ENCODE measurements around the gene AJUBA.

The AJUBA gene

GRCh38 chr14:22981876-22982476, 375 bp downstream of the AJUBA start:
- no peak for DNase-seq (ENCODE audit: low read depth)
- peak overlapping the region; percentile 91 for H3K4me3 ChIP-seq (ENCODE audit: low read depth, low read length)
- in situ Hi-C loops (cut with HindIII; ENCODE audit: low sequenced_read_pairs), result no loop called here
- TF ChIP-seq CTCF (IDR thresholded peaks at IDR 0.05; ENCODE audit: low read depth, low read length, missing control alignments), result no peak

- no peak for DNase-seq (ENCODE audit: low read depth)
- no peak for TF ChIP-seq CTCF (IDR thresholded peaks at IDR 0.05; ENCODE audit: low read depth, low read length, missing control alignments)
- in situ Hi-C loops (cut with HindIII; ENCODE audit: low sequenced_read_pairs), result no loop called here
- H3K4me3 ChIP-seq (ENCODE audit: low read depth, low read length), result peak overlapping the region; percentile 91
These were observed 1.1 kb downstream of the AJUBA start for GRCh38 chr14:22981090-22981875.

- peak overlapping the region; percentile 91 for H3K4me3 ChIP-seq (ENCODE audit: low read depth, low read length)
- DNase-seq (ENCODE audit: low read depth), result no peak
- in situ Hi-C loops (cut with HindIII; ENCODE audit: low sequenced_read_pairs), result no loop called here
- TF ChIP-seq CTCF (IDR thresholded peaks at IDR 0.05; ENCODE audit: low read depth, low read length, missing control alignments), result no peak
These were observed 1.7 kb downstream of the AJUBA start for GRCh38 chr14:22980672-22981089.

DNA sequence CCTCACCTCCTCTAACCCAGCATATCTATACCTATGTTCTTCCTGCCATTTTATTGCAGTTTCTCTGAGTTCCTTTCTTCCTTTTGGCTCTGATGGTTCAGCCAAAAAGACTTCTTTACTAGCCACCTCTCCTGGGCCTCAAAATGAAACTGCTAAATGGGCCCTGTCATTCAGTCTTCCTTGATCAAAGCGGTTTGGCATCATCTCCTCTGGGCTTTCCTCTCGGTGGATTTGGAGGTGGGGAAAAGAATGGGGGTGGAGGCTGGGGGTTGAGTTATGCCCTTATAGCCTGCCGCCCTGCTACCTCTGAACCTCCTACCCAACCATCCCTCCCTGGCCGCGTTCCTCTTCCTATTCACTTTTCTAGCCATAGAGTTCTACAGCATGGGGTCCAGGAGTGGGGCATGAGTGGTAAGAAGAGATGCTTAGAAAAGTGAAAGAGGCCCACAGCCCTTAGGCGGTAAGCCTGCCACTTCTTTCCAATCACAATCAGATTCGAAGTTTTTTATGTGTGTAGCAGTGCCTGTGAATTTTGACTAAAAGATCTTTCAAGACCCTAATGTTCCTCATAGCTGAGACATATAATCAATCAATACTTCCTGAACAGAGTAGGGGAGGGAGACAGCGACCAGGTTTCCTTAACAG, 2.5 kb downstream of the AJUBA start:
- no peak for DNase-seq (ENCODE audit: low read depth)
- no peak for TF ChIP-seq CTCF (IDR thresholded peaks at IDR 0.05; ENCODE audit: low read depth, low read length, missing control alignments)
- peak overlapping the region; percentile 91 for H3K4me3 ChIP-seq (ENCODE audit: low read depth, low read length)
- in situ Hi-C loops (cut with HindIII; ENCODE audit: low sequenced_read_pairs), result no loop called here

GRCh38 chr14:22978981-22979671, 3.2 kb downstream of the AJUBA start:
- in situ Hi-C loops (cut with HindIII; ENCODE audit: low sequenced_read_pairs), result no loop called here
- TF ChIP-seq CTCF (IDR thresholded peaks at IDR 0.05; ENCODE audit: low read depth, low read length, missing control alignments), result no peak
- peak overlapping the region; percentile 91 for H3K4me3 ChIP-seq (ENCODE audit: low read depth, low read length)
- no peak for DNase-seq (ENCODE audit: low read depth)

- peak overlapping the region; percentile 91 for H3K4me3 ChIP-seq (ENCODE audit: low read depth, low read length)
- no peak for TF ChIP-seq CTCF (IDR thresholded peaks at IDR 0.05; ENCODE audit: low read depth, low read length, missing control alignments)
- in situ Hi-C loops (cut with HindIII; ENCODE audit: low sequenced_read_pairs), result no loop called here
- no peak for DNase-seq (ENCODE audit: low read depth)
These were observed 3.9 kb downstream of the AJUBA start for GRCh38 chr14:22978487-22978837.

Data from astrocyte of the cerebellum (primary cell).